ENCODE results near the gene KRT86. TPM values are rescaled to one million over a fixed set of nuclear protein-coding genes. Genes with fewer than 3 reads are reported as not detected.
A peak's percentile ranks its signal among the peaks of the same experiment; 100 is the strongest.

The KRT86 gene
- total and polyA plus RNA-seq, 2 donors from 2014 or later: 1.3 TPM; not detected in 1

- peaks cover 5% of the 10 kb centered on the region for H3K27me3 ChIP-seq (ENCODE audit: control insufficient read depth, insufficient read depth, low read length)
- H3K27ac ChIP-seq (ENCODE audit: low read depth in 2 of 2, low read length in 2 of 2): peak overlapping the region; percentile 16 to 67
- no peaks in the 10 kb centered on the region for H3K9me3 ChIP-seq (ENCODE audit: control insufficient read depth in 2 of 3, insufficient read depth in 1 of 3, low read length in 3 of 3)
- no peaks in the 10 kb centered on the region for H3K36me3 ChIP-seq (ENCODE audit: control insufficient read depth in 2 of 3, insufficient read depth in 3 of 3, low read length in 3 of 3)
- peak overlapping the region in 1 of 3 donors; percentile 4 for H3K9ac ChIP-seq (ENCODE audit: low read length in 3 of 3)
- no peak overlapping the region for H3K4me3 ChIP-seq (ENCODE audit: low read length in 3 of 3)
- H3K4me1 ChIP-seq (ENCODE audit: control insufficient read depth in 2 of 3, insufficient read depth in 2 of 3, low read depth in 1 of 3, low read length in 3 of 3): peaks cover 0 to 43% (median 28%) of the 10 kb centered on the region in 3 donors
- no peak for FAIRE-seq
- TF ChIP-seq CTCF (IDR thresholded peaks at IDR 0.05; ENCODE audit: borderline replicate concordance, extremely low read depth, insufficient read depth): no peak
- intact Hi-C loops (cut with DNase I): no loop called here
- DNase-seq: peak in 1 of 5 donors; percentile 32
Measured at GRCh38 chr12:52247622-52248540, 26.6 kb upstream of the KRT86 start.

DNA sequence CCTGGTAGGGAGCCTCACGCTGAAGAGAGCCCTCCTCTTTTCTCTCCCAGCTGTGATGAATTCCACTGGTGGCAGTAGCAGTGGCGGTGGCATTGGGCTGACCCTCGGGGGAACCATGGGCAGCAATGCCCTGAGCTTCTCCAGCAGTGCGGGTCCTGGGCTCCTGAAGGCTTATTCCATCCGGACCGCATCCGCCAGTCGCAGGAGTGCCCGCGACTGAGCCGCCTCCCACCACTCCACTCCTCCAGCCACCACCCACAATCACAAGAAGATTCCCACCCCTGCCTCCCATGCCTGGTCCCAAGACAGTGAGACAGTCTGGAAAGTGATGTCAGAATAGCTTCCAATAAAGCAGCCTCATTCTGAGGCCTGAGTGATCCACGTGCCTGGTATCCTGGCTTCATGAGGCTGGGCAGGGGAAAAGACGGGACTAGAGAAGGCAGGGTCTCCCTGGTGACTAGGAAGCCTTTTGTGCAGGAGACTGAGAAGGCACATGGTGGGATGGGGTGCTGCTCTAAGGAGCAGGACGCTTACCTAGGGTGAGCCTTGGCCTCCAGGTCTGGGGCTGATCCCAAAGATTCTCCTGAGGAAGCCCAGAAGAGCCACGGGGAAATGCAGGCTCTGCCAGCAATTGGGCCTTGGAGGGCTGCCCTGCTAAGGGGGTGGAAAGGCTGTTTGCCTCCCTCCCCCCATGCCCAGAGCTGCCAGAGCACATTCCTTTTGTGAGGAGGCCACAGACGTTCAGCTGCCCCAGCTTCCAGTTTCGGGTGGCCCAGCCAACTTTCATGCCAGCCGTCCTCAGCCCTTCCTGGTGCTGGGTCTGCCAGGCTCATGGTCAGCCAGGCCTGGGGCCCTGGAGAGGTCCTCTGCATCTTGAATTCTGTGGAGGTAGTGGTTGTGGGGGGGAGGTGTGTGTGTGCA, 25.6 kb upstream of the KRT86 start:
- FAIRE-seq (no peak), DNase-seq (peak in 2 of 5 donors; percentile 48 to 91)
- no peak for TF ChIP-seq CTCF (IDR thresholded peaks at IDR 0.05; ENCODE audit: borderline replicate concordance, extremely low read depth, insufficient read depth)
- Histone ChIP-seq H3K27ac (ENCODE audit: low read depth in 2 of 2, low read length in 2 of 2) (peak overlapping the region; percentile 23 to 85), H3K9ac (ENCODE audit: low read length in 3 of 3) (peak overlapping the region in 1 of 3 donors; percentile 55), H3K9me3 (ENCODE audit: control insufficient read depth in 2 of 3, insufficient read depth in 1 of 3, low read length in 3 of 3) (no peaks in the 10 kb centered on the region), H3K27me3 (ENCODE audit: control insufficient read depth, insufficient read depth, low read length) (peaks cover 5% of the 10 kb centered on the region), H3K4me3 (ENCODE audit: low read length in 3 of 3) (no peak overlapping the region), H3K4me1 (ENCODE audit: control insufficient read depth in 2 of 3, insufficient read depth in 2 of 3, low read depth in 1 of 3, low read length in 3 of 3) (peaks cover 0 to 38% (median 25%) of the 10 kb centered on the region in 3 donors), H3K36me3 (ENCODE audit: control insufficient read depth in 2 of 3, insufficient read depth in 3 of 3, low read length in 3 of 3) (no peaks in the 10 kb centered on the region)
- intact Hi-C loops (cut with DNase I): no loop called here

DNA sequence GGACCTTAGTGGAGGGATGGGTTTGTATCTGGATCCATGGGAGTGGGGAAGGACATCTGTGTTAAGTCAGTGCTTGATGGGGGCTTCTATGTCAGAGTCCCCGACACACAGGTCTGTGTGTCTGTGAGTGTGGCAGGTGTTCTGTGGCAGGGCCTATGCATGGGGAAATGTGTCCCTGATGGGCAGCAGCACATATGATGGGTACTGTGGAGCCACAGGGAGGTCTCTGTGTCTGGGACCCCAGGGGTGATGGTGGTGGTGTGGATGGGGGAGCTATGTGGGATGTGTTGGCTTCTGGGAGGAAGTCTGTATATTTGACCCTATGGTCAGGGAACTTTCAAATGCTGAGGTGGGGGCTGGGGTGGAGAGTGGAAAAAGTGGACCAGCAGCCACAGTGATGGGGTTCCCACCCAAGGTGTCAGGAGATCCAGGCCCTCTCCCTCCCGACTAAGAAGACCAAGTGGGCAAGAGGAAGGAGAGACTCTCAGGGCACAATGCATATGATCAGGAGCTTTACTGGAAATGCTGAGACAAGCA, 24.9 kb upstream of the KRT86 start:
- peak overlapping the region in 1 of 3 donors; percentile 55 for H3K9ac ChIP-seq (ENCODE audit: low read length in 3 of 3)
- DNase-seq (peak in 1 of 5 donors; percentile 36), FAIRE-seq (no peak)
- peak overlapping the region; percentile 23 to 51 for H3K27ac ChIP-seq (ENCODE audit: low read depth in 2 of 2, low read length in 2 of 2)
- no peaks in the 10 kb centered on the region for H3K36me3 ChIP-seq (ENCODE audit: control insufficient read depth in 2 of 3, insufficient read depth in 3 of 3, low read length in 3 of 3)
- intact Hi-C loops (cut with DNase I): no loop called here
- H3K4me1 ChIP-seq (ENCODE audit: control insufficient read depth in 2 of 3, insufficient read depth in 2 of 3, low read depth in 1 of 3, low read length in 3 of 3): peaks cover 0 to 31% (median 19%) of the 10 kb centered on the region in 3 donors
- no peak for TF ChIP-seq CTCF (IDR thresholded peaks at IDR 0.05; ENCODE audit: borderline replicate concordance, extremely low read depth, insufficient read depth)
- peaks cover 5% of the 10 kb centered on the region for H3K27me3 ChIP-seq (ENCODE audit: control insufficient read depth, insufficient read depth, low read length)
- H3K9me3 ChIP-seq (ENCODE audit: control insufficient read depth in 2 of 3, insufficient read depth in 1 of 3, low read length in 3 of 3): no peaks in the 10 kb centered on the region
- peak overlapping the region in 1 of 3 donors; percentile 5 for H3K4me3 ChIP-seq (ENCODE audit: low read length in 3 of 3)

All from kidney (tissue), 14 donors.